ENCODE measurements around the gene PPT1.

DNA sequence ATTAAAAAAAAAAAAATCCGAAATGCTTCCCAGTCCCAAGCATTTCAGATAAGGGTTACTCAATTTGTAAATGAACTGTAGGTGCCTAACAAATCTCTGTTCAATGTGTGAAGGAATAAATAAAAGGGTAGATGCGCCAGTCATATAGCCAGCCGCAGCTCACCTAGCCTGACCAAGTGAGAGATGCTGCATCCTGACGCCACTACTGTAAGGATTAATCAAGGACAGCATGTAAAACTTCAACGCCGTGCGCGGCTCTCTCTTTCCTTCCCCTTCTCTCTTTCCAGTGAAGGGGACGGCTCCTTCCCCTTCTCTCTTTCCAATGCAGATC, 441 bp downstream of the PPT1 start:
- no peak for TF ChIP-seq POLR2A (IDR thresholded peaks at IDR 0.05)
- TF ChIP-seq, protein P1, sequence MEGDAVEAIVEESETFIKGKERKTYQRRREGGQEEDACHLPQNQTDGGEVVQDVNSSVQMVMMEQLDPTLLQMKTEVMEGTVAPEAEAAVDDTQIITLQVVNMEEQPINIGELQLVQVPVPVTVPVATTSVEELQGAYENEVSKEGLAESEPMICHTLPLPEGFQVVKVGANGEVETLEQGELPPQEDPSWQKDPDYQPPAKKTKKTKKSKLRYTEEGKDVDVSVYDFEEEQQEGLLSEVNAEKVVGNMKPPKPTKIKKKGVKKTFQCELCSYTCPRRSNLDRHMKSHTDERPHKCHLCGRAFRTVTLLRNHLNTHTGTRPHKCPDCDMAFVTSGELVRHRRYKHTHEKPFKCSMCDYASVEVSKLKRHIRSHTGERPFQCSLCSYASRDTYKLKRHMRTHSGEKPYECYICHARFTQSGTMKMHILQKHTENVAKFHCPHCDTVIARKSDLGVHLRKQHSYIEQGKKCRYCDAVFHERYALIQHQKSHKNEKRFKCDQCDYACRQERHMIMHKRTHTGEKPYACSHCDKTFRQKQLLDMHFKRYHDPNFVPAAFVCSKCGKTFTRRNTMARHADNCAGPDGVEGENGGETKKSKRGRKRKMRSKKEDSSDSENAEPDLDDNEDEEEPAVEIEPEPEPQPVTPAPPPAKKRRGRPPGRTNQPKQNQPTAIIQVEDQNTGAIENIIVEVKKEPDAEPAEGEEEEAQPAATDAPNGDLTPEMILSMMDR (IDR thresholded peaks at IDR 0.05): no peak

All from prostate gland (tissue), 2 donors.